ENCODE data around the gene IRGQ.
A peak's percentile ranks its signal among the peaks of the same experiment; 100 is the strongest.
"Not testable (repeated sequence)": the region's sequence is repeated elsewhere in the genome, so short reads cannot be mapped to it uniquely, and the experiment has no call there.

Gene IRGQ

DNA sequence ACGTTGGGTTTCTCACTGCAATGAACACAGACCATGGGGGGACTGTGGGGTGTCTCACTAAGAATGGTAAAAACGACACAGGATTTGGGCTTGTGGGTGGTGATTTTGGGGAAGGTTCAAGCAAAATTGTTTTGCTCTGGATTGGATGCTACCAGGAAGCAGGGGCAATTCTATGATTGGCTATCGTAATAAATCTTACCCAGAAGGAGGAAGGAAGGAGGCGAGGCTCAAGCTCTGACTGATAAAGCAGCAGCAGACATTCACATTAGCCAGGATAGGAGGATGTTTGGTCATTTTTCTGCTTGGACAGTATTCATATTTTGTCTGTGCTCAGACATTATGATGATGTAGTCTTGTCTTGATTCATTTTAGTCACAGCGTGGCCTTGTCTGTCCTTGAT lies 1.9 kb upstream of the IRGQ start:
- DNase-seq, result no peak

- no peak for DNase-seq
Observed at GRCh38 chr19:43596842-43597461, 1.0 kb upstream of the IRGQ start.

DNA sequence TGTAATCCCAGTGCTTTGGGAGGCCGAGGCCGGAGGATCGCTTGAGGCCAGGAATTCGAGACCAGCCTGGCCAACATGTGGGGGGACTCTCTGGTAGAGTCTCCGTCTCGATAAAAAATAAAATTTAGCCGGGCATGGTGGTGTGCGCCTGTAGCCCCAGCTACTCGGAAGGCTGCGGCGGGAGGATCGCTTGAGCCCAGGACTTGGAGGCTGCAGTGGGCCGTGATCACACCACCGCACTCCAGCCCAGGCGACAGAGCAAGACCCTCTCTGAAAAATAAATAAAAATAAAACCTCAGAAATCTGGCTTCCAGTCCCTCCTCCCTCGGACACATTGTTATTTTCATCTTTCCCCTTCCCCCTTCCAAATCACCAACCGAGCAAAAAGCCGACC lies 332 bp downstream of the IRGQ start:
- no peak for DNase-seq

DNA sequence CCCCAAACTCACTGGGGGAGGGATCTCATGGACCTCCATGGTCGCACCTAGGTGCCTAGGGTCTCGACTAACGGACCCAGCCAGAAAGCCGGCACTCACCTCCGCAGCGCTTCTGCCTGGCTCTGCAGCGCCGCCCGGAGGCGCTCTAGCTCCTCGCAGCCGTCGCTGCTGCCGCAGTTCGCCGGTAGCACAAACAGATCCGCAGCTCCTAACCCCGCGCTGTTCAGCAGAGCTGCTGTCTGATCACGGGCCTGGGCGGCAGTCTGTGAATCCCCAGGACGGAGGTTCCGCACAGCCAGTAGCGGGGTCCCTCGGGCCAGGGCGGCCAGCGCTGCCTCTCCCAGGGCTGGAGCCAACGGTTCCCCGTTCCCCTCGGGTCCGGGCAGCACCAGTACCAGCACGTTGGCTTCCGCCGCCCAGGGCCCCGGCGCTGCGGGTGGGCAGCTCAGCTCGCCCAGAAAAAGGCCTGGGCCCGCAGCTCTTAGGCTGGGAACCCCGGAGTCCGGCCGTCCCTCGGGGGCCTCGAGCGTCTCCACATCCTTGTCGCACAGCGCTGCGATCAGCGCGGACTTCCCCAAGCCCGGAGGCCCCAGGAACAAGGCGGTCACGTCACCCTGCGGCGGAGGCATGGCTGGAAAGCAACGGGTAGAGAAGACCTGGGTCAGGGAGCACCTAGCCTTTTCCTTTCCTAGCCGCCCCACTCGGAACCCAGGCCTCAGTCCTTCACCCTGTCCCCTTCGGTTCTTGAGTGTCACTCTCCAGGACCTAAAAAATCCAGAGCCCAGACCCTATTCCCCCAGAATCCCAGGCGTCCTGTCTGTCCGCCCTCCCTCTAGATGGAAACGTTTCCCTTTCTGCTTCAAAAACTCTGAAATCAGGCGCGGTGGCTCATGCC lies 977 bp downstream of the IRGQ start:
- no peak for DNase-seq

- DNase-seq, result no peak
Observed at GRCh38 chr19:43594081-43594697, 1.7 kb downstream of the IRGQ start.

DNA sequence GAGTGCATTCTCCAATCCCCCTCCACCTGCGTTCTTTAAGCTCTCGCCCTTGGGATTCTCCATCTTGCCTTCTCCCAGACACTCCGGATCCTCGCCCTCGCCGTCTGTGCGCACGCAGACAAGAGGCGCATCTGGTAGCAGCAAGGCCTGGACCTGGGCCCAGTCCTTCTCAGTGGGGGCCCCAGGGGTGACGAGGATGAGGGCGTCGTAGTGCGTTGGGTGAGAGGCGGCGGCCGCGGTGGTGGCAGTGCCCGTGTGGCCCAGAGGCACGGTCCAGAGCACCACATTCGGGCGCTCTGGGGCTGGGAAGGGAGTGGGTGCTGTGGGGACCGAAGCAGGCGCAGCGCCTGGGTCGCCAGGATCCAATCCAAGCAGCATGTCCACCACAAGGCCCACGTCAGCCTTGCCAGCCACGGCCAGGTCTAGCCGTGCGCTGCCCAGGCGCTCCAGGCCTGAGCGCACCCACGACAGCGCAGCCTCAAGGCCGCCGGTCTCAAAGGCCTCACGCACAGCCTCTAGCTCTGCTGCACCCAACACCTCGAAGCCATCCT lies 3.1 kb downstream of the IRGQ start:
- DNase-seq, result no peak

DNA sequence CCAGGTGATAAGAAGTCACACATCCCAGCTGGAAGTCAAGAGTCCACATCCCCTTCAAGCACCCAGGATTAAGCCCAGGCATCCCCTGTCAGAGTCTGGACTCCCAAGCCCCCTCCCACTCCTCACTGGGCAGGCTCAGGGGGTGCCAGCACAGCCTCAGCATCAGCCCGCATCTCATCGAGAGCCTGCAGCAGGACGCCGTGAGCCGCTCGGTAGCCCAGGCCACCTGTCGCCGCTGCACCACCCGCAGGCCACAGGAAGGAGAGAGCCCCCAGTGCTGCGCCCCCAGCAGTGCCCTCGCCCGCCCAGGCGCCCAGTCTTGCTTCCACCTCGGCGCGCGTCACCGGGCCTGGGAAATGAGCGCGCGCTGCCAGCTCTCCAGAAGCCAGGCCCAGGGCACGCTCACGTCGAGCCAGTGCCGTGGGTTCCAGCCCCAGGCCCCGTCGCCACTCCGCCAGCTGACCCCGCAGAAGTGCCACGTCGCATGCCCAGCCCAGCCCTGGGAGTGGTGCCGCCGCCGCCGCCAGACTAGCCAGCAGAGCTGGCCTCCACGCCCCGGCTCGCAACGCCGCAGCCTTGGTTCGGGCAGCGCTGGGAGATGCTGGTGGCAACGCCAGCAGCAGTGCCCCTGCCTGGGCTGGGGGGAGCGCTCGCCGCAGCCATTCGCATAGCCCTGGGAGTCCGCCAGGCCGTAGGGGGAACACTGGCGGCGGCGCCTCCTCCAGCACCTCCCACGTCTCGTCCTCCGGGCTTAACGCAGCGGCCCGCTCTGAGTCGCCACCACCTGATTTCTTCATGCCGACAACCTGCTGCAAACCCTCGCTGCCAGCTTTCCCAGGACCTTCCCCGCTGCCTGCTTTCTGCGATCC lies 3.8 kb downstream of the IRGQ start:
- DNase-seq, result no peak

DNA sequence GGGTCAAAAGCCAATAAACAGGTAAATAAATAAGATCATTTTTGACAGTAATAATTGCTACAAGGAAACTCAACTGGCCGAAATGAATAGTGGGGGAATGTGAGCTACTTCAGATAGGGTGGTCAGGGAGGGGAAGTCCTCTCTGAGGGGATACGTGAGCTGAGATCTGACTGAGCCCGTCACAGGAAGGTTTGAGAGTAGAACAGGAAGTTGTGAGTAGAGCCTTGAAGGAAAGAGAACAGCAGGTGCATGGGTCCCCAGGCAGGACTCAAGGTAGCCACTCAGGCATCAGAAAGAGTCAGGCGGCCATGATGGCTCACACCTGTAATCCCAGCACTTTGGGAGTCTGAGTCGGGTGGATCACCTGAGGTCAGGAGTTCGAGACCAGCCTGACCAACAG lies 6.3 kb downstream of the IRGQ start:
- DNase-seq, result no peak

GRCh38 chr19:43589277-43589676 lies 6.7 kb downstream of the IRGQ start:
- no peak for DNase-seq

DNA sequence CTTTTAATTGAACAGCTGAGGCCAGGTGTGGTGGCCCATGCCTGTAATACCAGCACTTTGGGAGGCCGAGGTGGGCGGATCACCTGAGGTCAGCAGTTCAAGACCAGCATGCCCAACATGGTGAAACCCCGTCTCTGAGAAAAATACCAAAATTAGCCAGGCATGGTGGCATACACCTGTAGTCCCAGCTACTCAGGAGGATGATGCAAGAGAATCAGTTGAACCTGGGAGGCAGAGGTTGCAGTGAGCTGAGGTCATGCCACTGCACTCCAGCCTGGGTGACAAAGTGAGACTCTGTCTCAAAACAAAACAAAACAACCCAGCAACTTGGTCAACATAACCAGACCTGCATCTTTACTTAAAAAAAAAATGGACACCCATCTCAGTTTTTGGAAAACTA lies 8.9 kb downstream of the IRGQ start:
- DNase-seq, result not testable (repeated sequence)

- no peak for DNase-seq
Observed at GRCh38 chr19:43586346-43586745, 9.6 kb downstream of the IRGQ start.

GRCh38 chr19:43584484-43584883 lies 11.4 kb downstream of the IRGQ start:
- no peak for DNase-seq

DNA sequence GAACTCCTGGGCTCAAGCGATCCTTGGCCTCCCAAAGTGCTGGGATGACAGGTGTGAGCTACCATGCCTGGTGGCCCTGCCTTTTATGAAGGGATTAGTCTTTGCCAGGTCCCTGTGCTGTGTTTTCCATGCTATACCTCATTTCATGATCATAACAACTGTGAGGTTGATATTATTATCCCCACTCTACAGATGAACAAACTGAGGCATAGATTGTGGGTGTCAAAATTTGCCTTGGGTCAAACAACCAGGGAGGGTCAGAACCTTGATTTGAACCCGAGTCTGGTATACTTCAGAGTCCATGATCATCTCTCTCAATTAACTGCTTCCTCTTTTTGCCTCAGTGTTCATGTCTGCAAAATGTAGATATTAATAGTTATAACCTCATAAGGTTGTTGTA lies 13.4 kb downstream of the IRGQ start:
- DNase-seq, result no peak

DNA sequence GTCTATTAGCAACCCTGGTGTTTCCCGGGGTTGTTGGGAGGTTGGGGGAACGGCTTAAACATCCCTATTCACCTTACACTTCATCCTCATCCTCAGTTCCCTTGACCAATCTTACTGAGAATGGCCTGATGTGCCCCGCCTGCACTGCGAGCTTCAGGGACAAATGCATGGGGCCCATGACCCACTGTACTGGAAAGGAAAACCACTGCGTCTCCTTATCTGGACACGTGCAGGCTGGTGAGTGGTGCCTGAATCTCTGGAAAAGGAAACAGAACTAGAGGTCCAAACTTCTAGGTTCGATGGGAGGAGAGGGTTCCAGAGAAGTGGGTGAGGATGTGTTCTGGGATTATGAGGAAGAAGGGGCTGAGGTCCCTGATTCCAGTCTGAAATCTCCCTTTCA lies 14.5 kb downstream of the IRGQ start:
- no peak for DNase-seq

- DNase-seq, result no peak
Observed at GRCh38 chr19:43578787-43579186, 17.1 kb downstream of the IRGQ start.

DNA sequence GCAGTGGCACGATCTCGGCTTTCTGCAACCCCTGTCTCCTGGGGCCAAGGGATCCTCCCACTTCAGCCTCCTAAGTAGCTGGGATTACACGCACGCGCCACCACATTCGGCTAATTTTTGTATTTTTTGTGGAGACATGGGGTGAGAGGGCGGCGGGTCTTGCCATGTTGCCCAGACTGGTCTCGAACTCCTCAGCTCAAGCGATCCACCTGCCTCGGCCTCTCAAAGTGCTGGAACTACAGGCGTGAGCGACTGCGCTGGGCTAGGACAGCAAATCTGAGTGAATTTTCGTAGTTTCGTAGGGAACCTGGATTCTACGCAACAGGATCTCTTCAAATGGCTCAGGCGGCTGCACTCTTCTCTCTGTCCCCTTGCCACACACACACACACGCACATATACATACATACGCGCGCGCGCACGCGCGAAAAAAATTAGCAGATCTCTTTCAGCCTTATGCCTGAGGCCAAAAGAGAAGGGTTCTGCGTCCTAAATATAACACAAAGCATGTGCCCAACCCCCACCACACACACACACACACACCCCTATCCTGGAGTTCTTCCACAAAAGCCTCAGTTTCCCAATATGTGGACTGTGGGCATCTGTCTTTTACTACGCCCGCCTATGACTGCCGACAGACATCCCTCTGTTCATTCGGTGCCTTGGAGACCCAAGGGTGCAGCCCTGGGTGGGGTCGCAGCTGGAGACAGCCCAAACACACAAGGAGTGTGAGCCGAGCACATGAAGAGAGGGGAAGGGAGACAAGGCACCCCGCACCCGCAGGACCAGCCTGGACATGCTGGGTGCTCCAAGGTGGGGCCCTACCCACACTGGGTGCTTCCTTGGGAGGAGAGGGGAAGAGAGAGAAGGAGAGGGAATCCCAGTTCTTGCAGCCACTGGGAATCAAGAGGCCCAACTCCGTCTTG lies 19.7 kb downstream of the IRGQ start:
- DNase-seq, result no peak

DNA sequence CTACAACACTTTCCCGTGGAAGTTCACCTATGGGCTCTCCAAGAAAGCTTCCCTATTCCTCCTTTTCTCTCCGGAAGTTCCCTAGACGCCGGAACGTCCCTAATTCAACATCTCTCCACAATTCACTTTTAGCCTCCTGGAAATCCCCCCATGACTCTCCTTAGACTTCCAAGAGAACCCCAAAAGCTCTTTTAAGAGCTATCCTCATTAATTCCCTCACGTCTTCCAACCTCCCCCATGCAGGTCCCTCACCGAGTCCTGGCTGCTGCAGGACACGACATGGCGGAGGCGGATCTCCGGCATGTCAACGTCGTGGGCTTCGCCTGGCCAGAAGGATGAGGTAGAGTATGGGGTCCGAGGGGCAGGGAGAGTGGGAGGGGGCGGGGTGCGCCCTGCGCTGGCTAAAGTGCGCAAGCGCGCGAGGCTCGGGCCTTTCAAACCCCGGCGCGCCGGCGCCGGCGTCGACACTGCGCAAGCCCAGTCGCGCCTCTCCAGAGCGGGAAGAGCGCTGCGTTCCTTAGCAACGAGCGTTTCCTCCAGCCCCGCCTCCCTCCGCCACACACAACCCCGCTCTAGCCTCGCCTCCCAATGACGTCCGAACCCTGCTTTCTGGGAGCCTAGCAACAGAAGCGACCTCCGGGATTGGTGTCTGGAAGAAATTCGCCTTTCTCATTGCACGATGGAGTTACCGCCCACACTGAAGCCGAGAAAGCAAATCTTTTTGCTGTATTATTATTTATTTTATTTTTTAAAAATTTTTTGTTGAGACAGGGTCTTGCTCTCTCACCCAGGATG lies 20.6 kb downstream of the IRGQ start, which contains the start of the genes PINLYP and XRCC1:
TSS of gene PINLYP (plus strand) at position 646 of the 795 bp plus-strand sequence. CDS start 1,391 bp downstream, outside the sequence.
TSS of gene XRCC1 (minus strand) at position 372 of the 795 bp plus-strand sequence. CDS start at position 303, 69 bp downstream.
- DNase-seq, result peak; percentile 97

DNA sequence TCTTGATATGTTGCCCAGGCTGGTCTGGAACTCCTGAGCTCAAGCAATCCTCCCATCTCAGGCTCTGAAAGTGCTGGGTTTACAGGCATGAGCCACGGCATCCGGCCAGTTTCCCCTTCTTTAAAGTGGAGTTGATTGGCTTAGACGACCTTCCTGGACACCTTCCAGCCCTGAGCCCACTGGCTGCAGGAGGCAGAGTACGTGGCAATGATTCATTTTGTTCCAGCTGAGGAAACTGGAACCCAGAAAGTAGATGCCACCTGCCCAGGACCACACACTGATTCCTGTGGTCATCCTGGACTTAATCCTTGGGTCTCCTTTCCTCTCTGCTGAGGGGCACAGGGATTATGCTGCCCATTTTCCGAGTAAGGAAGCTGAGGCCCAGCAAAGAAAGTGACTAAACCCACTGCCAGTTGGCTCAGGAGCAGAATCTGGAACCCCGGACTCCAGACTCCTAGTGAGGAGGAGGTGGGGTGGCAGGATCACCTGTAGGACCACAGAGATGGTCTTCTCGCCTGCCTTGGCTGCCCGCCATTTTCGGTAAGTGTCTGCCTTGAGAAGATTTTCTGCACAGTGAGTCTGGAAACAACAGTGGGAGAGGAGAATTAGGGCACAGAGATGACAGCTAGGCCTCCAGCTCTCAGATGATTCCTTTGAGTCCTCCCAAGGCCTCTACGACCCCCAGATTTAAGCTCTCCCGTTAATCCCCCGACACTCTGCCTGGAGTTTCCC lies 21.3 kb downstream of the IRGQ start:
- no peak for DNase-seq

GRCh38 chr19:43572171-43572588 lies 23.8 kb downstream of the IRGQ start:
- no peak for DNase-seq
